GM18517 (cell line): ENCODE results near the gene SRP54.
"Not testable (repeated sequence)": the region's sequence is repeated elsewhere in the genome, so short reads cannot be mapped to it uniquely, and the experiment has no call there.

Experiments
- ATAC-seq: cut with Tn5 transposase; IDR thresholded peaks from one replicate; pipeline ENCODE4 v1.9.1; 2021; ENCODE audit warnings: mild to moderate bottlenecking, moderate library complexity; ENCODE audit not compliant: unreplicated experiment

SRP54 gene

DNA sequence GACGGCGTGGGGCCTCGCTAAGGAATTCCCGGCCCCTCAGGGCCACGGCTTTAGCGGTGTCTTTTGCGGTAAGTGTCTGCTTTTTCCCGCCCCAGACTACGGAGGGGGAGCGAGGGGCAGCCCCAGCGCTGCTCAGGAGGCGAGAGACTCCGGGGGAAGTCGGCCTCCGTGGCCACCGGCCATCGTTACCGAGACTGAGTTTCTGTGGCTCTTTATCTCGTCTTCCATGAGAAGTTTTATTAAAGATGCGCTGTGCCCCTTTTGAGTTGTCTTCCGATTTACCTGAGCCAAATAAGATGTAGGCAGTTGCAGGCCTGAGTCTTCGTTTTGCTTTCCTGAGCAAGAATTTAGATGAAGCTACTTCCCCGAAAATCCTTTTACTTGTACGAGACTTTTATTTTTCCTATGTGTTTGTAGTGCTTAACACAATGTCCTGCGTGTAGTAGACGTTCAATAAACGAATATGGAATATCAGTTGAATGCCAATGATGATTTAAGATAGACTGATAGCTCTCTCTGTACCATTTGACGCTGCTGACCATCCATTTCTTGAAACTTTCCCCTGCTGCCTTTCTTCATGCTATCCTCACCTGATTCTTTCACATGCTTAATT is 462 bp downstream of the SRP54 start:
- peak; percentile 15 for ATAC-seq

GRCh38 chr14:34983786-34984185 is 994 bp downstream of the SRP54 start:
- no peak for ATAC-seq

- ATAC-seq = no peak
Measured at GRCh38 chr14:34985740-34986139, 2.9 kb downstream of the SRP54 start.

GRCh38 chr14:34987180-34987579 is 4.4 kb downstream of the SRP54 start:
- no peak for ATAC-seq

DNA sequence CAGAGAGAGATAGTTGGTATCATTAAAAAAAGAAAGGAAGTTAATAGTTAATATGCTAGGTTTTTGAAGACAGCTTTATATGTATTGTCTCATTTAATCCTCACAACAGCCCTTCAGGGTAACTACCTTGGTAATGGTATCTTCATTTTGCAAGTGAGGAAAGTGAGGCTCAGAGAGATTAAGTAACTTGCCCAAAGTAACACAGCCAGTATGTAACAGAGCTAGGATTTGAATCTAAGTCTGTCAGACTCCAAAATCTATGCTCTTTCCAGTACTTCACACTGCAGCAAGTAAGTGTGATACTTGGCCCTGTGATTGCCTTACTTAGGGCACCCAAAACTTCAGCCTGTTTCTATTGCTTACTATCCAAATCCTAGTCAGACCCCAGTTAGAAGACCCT is 7.0 kb downstream of the SRP54 start:
- no peak for ATAC-seq

GRCh38 chr14:34993426-34993825 is 10.6 kb downstream of the SRP54 start:
- ATAC-seq = no peak

- no peak for ATAC-seq
Measured at GRCh38 chr14:34994668-34995067, 11.9 kb downstream of the SRP54 start.

GRCh38 chr14:34997762-34998161 is 15.0 kb downstream of the SRP54 start:
- ATAC-seq = no peak

- ATAC-seq = no peak
Measured at GRCh38 chr14:34999500-34999899, 16.7 kb downstream of the SRP54 start.

GRCh38 chr14:35001621-35002020 is 18.8 kb downstream of the SRP54 start:
- no peak for ATAC-seq

DNA sequence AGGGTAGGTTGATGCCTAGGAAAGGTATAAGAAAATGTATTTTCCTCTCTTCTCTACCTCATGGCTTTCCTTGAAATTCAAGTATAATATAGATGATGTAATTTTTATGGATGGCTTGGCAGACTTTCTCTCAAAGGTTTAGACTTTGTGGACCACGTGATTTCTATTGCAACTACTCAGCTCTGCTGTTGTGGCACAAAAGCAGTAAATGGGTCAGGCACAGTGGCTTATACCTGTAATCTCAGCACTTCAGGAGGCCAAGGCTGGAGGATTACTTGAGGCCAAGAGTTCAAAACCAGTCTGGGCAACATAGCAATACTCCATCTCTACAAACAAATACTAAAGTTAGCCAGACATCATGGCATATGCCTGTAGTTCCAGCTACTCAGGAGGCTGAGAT is 22.0 kb downstream of the SRP54 start:
- ATAC-seq = no peak

GRCh38 chr14:35016568-35016967 is 33.8 kb downstream of the SRP54 start:
- ATAC-seq = no peak

DNA sequence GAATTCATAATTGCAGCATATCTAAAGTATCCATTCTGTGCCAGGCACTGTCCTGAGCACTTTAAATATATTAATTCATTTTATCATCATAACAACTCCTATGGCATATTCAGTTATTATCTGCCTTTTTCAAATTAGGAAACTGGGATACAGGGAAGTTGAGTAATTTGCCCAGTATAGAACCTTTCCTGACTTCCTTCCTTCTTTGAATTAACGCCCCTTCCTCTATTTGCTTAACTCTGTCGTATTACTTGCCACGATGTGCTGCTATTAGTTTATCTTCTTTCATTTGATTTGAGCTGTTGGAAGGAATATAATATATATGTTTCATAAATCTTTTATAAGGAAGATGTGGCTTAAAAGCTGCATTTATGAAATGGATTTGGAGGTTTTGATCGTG is 37.9 kb downstream of the SRP54 start:
- ATAC-seq = no peak

DNA sequence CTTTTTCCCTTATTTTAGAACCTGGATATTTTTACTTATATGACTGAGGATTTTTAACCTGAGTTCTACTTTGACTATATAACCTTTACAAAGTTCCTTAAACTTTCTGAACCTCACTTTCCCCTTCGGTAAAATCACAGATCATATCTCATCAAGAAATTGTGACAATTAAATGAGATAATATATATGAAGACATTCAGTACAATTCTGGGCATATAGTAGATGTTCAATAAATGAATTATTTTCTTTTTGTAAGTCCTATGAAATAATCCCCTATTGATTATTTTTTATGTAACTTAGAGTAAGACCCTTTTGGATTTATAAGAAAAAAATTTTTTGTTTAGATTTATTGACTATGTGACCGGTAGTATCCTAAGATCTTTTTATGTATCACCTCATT is 45.6 kb downstream of the SRP54 start:
- no peak for ATAC-seq

DNA sequence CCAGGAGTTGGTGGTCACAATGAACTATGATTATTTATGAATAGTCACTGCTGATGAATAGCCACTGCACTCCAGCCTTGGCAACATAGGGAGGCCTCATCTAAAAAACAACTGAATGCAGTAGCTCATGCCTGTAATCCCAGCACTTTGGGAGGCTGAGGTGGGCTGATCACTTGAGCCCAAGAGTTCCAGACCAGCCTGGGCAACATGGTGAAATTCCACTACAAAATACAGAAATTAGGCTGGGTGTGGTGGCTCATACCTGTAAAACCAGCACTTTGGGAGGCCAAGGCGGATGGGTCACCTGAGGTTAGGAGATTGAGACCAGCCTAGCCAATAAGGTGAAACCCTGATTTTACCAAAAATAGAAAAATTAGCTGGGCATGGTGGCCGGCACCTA is 49.8 kb downstream of the SRP54 start:
- no peak for ATAC-seq

DNA sequence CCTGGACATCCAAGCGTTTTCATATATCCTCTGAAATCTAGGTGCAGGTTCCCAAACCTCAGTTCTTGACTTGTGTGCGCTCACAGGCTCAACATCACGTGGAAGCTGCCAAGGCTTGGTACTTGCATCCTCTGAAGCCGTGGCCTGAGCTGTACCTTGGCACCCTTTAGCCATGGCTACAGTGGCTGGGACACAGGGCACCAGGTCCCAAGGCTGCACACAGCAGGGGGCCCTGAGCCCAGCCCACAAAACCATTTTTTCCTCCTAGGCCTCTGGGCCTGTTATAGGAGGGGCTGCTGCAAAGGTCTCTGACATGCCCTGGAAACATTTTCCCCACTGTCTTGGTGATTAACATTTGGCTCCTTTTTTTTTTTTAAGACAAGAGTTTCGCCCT is 51.6 kb downstream of the SRP54 start:
- no peak for ATAC-seq

DNA sequence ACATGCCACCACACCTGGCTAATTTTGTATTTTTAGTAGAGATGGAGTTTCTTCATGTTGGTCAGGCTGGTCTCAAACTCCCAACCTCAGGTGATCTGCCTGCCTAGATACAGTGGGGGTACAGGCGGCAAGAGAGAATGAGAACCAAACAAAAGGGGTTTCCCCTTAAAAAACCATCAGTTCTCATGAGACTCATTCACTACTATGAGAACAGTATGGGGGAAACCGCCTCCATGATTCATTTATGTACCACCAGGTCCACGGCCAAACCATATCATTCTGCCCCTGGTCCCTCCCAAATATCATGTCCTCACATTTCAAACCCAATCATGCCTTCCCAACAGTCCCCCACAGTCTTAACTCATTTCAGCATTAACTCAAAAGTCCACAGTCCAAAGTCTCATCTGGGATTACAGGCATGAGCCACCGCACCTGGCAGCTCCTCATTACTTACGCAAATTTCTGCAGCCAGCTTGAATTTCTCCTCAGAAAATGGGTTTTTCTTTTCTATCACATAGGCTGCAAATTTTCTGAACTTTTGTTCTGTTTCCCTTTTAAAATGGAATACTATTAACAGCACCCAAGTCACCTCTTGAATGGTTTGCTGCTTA is 52.3 kb downstream of the SRP54 start:
- ATAC-seq = not testable (repeated sequence)

DNA sequence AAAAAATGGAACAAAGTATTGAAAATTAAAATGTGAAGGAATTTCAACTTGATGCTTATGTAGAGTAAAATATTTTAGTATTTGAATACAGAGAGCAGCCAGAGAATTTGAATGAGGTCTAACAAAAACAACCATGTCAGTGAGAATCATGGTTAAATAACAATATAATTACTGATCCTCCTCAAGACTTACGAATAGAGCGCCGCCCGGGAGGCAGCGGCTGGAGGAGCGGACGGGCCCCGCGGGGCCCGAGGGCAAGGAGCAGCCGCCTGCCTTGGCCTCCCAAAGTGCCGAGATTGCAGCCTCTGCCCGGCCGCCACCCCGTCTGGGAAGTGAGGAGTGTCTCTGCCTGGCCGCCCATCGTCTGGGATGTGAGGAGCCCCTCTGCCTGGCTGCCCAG is 55.5 kb downstream of the SRP54 start:
- ATAC-seq = not testable (repeated sequence)

DNA sequence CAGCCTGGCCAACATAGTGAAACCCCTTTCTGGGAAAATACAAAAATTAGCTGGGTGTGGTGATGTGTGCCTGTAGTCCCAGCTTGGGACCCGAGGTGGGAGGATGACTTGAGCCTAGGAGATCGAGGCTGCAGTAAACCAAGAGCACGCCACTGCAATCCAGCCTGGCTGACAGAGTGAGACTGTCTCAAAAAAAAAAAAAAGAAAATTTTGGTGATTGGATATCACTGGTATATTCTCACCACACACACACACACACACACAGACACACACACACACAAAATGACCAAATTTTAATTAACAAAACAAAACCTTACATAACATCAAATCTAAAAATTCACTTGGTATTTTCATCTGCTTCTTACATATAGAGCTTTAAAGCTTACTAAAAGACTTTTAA is 59.8 kb downstream of the SRP54 start:
- ATAC-seq = no peak

DNA sequence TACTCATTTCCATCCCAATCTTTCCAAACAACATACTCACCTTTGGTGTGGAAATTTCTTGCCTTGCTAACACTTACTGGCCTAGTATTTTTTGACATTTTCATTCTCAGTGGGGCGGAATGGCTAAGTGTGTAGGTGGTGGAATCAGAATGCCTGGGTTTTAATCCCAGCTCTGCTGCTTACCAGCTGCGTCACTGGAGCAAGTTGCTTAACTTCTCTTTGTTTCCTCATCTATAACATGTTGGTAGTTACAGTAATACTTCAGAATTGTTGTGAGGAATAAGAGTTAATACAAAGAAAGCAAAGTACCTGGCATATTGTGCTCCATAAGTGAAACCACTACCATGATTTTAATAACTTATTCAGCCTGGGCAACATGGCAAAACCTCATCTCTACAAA is 60.3 kb downstream of the SRP54 start:
- no peak for ATAC-seq

- no peak for ATAC-seq
Measured at GRCh38 chr14:35044939-35045797, 62.4 kb downstream of the SRP54 start.

DNA sequence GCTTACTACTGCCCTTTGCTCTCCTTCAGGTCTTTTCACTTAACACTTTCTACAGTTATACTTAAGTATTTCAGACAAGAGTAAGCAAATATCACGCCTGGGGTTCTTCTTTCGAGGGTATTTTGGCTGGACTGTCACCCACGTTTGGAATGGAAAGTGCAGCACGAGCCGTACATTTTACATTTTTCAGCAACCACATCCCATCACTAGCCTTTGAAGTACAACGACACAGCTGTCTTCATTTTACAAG is 62.9 kb downstream of the SRP54 start:
- no peak for ATAC-seq
